GM19395 (cell line): ENCODE results near the gene PROB1.
A peak's percentile ranks its signal among the peaks of the same experiment; 100 is the strongest.
"Not testable (repeated sequence)": the region's sequence is repeated elsewhere in the genome, so short reads cannot be mapped to it uniquely, and the experiment has no call there.

Experiments used
- ATAC-seq: cut with Tn5 transposase; IDR thresholded peaks from one replicate; pipeline ENCODE4 v1.9.1; 2021; ENCODE audit warnings: mild to moderate bottlenecking, moderate library complexity; ENCODE audit not compliant: unreplicated experiment

Gene PROB1

DNA sequence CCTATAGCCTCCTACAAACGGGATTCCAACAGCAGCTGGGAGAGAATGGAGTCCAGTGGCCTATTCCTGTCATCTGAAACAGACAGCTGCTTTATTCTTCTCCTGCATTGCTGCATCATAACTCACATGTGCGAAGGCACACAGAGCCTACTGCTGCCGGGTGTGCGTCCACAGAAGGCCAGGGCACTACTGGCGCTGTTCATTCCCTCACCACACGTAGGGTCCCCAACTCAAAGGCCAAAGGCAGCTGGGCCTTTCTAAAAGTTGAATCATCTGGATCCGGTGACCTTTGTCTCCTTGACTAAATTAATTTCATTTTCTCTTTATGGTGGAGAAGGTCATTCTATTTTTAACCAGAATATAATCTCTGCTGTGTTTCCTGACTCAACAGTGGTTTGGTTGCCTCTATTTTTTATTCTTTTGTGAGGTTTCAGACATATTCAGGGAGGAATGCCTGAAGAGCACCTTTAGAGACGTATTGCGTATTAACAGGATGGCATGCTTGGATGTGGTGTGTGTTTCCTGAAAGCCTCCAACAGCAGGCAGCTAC is 19.8 kb upstream of the PROB1 start:
- ATAC-seq: no peak

DNA sequence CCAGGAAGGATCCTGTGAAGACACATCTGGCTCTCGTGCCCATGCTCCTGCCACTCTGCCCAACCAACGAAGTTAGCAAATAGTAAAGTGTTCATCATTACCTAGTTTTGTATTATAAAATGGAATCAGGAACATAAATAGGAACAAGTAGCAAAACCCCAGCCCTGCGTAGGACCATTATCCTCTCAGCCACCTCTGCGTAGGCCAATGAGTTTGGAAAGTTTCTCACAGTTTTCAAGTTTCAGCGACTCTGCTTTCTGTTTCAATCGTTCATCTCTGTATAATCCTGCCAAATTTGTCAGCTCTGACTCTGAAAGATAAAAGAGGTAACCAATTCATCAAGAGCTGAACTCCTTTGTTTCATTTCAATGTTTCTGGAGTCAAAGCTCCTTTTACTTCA is 19.1 kb upstream of the PROB1 start:
- ATAC-seq: no peak

DNA sequence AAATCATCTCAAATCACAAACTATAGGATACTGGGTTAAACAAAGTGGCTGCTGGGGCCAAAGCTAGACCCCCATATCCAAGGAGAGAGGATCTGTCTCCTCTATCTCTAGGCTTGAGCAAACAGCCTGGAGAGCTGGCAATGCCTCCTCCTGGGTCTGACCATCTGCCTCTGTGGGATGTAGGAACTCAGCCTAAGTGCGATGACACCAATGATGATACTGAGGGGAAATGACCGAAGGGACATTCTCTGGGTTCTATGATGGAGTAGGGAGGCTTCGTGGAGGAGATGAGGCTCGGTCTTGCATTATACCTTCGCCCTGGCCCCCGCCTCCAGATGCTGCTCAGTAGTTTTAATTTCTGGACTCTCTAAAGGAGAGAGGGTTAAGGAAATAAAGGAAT is 18.2 kb upstream of the PROB1 start:
- ATAC-seq: no peak

DNA sequence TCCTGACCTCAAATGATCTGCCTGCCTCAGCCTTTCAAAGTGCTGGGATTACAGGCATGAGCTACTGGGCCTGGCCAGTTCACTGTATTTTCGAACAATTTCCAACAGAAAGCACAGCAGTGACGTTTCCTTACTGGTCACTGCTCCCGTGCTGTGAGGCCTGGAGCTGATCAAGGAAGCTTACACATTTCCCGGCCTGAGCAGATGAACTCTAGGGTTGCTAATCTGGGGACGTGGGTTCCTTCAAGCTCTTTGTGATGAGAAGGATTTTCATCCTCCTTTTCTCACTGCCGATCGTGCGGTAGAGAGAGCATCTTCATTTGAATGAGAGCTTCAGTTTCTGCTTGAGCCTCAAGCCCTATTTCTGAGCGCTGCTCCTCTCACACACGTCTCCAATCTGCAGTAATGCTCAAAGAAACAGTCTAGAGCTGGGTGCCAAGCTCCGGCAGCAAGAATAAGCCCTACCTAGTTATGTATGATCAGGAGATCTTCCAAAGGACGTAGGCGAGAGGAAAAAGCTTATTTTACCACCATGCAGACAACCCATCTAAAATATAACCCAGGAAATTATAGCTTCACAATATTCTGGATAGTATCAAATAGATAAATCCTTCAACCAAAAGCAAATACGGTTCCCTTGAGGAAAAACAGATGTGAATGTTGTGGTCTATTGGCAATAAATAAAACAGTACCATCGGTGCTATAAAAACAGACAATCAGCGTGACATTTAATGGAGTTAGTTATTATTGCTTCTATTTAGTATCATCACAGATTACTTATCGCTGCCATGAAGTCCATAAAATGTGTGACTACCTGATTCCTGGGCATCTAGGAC is 16.3 kb upstream of the PROB1 start:
- no peak for ATAC-seq

DNA sequence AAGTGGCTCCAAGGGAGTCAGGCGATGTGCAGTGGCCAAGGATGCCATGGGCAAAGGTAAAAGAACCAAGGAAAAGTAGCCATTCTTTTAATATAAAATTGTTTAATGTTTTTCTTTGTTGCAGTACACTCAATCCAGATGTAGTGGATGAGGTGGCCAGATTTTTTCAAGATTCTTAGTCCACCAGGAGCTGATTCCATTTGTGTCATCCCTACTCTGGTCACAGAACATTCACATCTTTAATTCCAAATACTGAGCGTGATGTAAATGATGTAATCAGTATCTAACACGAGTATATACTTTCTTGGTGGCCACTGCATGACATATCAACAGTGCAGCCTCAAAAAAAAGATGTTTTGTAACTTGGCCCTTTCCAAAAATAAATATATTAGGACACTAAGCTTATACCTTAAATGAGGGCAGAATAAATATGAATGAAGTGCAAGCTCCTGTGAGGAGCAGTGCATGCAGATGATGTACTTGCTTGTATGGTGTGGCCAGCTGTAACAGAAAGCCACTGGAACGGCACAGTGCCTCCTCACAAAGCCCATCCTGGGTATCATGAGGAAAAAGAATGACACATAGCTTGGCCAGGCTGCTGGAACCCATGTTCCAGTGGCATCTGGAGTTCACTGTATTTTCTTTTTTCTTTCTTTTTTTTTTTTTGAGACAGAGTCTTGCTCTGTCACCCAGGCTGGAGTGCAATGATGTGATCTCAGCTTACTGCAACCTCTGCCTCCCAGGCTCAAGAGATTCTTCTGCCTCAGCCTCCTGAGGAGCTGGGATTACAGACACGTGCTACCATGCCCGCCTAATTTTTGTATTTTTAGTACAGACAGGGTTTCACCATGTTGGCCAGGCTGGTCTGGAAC is 15.5 kb upstream of the PROB1 start:
- no peak for ATAC-seq

DNA sequence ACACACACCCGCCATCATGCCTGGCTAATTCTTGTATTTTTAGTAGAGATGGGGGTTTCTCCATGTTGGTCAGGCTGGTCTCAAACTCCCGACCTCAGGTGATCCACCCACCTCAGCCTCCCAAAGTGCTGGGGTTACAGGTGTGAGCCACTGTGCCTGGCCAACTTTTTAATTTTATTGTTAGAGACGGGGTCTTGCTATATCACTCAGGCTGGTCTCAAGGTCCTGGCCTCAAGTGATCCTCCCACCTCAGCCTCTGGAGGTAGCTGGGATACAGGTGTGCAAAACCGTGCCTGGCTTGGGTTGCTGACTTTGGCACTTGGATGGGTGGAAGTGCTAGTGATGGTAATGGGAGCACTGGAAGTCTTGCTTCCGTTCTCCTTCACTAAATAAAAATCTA is 14.2 kb upstream of the PROB1 start:
- ATAC-seq: not testable (repeated sequence)

DNA sequence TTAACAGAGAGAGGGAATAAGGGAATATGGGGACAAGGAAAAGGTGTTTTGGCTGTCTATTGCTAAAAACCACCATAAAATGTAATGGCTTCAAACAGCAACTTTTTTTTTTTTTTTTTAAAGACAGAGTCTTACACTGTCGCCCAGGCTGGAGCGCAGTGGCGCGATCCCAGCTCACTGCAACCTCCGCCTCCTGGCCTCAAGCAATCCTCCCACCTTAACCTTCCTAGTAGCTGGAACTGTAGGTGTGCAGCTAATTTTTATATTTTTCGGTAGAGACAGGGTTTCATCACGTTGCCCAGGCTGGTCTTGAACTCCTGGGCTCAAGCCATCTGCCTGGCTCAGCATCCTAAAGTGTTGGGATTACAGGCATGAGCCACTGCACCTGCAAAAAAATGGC is 13.3 kb upstream of the PROB1 start:
- ATAC-seq: no peak

DNA sequence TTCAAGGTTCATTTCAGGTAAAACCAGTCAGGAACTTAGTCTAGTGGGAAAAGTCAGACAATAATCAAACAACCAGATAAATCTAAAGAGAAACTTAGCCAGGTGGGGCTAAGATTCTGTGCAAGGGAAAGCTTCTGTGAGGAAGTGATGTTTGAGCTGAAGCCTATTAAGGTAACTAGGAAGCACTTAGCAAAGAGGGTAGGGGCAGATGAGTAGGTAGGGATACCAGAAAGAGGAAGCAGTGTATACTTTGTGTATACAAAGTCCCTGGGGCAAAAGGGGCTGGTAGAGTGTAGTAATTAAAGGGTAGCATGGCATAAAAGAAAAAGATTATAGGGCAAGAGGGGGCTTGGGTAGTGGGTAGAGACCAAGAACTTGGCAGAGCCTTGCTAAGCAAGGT is 12.6 kb upstream of the PROB1 start:
- no peak for ATAC-seq

DNA sequence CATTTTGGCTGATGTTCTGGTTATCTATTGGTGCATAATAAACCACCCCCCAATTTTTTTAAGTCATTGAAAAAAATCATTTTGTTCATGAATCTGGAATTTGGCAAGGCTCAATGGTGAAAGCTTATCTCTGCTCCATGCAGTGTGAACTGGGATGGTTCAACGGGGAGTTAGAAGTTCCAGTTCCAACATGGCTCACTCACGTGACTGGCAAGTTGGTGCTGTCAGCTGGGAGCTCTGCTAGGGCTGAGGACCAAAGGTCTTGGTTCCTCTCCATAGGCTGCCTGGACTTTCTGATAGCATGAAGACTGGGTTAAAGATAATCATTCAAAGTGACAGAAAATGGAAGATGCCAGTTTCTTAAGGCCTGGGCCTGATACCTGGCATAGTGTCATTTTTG is 12.1 kb upstream of the PROB1 start:
- no peak for ATAC-seq

DNA sequence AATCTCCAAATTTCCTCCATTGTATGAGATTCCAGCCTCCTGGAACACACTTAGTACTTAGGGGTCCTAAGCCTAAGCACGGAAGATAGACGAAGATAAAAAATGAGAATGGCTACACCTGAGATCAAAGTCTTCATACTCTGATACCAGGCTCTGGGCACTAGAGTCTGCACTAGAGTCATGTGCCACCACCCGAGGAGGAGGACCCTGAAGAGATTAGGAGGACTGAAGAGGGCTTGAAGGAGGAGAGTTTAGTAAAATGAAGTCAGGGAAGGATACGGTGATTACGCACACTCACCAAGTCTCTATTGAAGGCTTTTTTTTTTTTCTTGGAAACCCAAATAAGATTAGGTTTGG is 9.6 kb upstream of the PROB1 start:
- no peak for ATAC-seq

DNA sequence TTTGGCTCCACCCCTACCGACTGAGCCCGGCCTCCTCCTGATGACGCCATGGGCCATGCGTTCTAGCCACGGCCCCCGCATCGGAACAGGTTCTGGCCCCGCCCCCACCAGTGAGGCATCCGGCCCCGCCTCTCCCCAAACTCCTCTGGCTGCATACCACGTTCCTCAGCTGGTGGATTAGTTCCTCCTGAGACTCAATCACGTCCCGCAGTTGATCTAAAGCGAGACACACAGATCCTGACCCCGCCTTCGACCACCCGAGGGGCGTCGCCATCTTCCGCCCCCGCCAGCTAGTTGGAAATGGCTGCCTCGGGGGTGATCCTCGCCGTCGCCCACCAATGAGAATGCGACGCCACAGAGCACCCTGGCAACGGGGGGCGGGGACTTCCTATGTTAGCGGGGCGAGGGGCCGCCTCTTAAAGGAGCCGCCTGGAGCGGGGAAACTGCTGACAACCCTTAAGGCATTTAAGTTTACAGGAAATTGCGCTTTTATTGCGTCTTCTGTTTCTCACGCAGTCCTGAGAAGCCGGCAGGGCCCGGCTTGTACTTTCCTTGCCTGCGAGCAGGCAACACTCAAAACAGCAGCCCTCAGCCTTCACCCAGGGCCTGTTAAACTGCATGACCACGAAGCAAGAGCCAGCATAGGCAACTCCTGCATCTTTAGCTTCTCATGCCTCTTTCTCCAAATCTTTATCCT is 9.0 kb upstream of the PROB1 start, which contains the start of gene SPATA24:
Gene SPATA24 (minus strand): TSS at position 303 of the 697 bp plus-strand sequence. CDS start 29 bp downstream, at position 274.
- peak; percentile 82 for ATAC-seq

DNA sequence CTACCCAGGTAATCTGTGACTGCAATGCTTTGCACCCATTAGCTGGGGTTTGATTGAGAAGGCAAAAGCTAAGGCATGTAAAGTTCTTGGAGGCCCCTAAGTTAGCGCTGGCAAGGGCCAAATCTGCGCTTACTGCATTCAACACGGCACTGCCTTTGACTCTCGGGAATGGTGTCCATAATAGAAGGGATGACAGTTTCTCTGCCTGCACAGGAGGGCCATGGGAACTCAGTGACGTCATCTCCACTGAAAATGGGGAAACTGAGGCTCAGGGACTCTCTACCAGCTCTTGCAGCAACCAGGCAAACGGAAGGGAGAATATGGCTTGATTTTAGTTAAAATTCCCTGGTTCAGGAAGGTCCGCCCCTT is 8.5 kb upstream of the PROB1 start:
- no peak for ATAC-seq

DNA sequence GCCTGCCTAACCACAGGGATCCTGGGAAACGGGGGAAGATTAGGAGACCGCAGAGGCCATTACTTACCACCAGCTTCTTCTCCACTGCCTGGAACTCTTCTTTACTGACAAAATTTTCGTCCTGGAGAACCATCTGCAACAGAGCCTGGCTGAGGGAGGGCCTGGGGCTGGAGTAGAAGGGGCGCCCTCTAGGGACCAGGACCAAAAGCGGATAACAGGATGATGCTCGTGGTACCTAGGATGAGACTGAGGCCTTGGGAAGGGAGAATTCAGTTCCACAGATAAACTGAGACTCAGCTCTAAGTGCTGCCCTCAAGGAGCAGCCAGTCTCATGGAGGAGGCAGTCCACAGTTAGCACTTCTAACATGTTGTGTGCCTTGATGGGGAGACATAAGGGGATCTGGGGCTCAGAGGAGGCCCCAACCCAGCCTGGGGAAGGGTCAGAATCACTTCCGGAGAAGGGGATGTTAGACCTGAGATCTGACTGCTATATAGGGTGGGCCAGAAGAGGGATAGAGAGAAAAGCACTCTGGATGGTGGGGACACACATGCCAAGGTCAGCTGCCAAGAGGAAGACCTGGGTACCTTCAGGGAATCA is 7.8 kb upstream of the PROB1 start:
- ATAC-seq: no peak

DNA sequence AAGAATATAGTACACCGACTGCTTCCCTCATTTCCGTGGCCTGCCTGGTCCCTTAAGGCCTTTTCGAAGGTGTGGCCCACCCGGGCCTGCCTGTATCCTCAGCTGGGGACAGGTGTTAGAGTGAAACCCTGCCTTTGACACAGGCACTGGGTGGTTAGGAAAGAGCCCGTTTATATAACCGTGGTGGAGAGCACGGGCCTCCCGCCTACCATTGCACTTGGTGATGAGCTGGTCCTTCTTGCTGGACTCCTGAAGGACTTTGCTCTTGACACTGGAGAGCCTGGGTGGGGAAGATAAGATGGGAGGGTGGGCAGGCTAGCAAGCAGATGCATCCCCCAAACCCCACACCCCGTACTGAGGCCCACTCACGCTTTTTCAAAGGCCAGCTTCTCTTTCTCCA is 6.6 kb upstream of the PROB1 start:
- no peak for ATAC-seq

DNA sequence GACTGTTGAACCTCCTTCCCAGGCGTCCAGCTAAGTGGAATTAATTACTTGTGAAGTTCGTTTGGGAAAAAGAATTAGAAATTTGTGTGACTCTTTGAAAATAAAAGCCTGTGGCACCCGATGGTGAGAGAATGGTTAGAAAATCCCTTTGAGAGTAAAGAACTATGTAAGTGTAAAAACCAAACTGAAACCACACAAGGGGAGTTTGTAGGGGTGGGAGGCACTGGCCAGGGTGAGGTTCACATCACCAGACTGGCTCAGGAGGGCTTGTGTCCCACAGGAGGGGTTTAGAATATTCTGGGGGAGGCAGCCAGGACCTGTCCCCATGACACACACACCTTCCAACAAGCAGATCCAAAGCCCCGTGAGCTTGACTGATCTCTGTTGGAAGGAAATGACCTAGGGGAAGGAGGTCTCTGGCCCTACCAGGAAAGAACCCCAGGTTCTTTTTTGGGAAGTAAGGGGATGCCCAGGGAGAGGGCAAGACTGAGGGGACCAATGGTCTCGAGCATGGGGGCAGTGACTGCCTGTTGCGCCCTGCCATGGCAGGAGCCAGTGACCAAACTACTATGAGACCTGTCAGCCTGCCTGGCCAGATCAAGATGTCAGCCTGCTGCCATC is 4.7 kb upstream of the PROB1 start:
- ATAC-seq: no peak

DNA sequence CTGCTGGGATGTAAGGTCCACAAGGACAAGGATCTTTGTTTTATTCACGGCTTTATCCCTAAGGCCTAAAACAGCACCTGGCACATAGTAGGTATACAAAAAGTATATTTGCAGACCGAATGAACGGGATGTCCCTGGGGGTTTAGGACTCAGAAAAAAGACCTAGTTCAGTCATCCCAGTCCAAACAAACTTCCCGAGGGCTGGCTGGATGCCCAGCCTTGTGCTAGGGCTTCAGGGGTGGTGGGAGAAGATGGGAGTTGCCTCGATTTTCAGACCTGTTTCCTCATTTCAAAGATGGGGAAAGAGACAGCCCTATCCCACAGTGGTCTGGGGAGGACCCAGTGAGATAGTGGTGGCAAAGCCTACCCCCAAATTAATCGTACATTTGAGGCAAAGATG is 3.0 kb upstream of the PROB1 start:
- no peak for ATAC-seq

DNA sequence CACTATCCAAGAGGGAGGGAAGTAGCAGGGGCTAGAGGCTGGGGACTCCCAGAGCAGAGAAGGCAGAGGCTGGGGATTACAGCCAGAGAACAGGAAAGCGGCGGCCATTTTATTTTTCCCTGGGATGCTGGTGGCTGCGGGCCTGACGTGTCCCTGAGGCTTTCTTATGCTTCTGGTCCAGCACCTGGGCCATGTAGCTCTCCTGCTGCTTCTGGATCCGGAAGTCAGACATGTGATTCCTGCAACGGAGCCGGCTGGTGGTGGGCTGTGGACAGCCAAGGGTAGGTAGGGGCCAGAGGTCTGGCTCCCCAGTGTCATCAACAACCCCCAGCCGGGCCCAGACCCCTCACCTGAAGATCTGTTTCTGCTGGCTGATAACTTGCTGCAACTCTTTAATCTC is 1.8 kb upstream of the PROB1 start:
- ATAC-seq: no peak

DNA sequence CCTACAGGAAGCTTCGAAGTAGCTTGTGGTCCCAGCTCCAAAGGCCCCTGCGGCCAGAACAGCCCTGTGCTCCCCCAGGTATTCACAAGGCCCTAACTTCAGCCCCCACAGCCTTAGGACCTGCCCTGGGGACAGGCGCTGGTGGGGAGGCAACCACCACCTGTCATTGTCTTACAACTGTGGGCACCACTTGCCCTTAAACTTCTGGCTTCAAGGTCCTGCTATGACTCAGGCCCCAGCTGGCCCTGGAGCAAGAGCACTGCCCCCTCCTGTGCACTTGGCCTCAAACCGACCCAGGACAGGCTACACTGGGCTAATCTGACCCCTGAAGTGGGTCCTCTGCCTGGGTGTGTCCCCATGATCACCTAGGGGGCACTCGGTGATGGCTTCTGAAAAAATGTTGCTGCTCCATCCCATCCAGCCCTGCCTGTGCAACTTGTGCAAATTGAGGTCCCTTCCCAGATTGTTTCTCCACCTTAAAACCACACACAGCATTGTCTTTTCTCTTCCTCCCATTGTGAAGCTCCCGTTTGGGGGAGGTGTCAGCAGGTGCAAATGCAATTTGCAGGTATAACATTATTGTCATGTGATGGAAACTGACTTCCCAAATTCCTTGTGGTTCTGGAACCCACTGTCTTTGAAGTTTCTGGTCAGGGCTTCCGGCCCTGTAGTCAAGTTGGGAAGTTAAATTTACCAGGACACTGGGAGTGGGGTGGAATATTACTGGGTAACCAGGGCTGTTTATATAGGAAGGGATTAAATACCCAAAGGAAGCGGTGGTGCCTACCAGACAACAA is 1.1 kb upstream of the PROB1 start:
- ATAC-seq: no peak

DNA sequence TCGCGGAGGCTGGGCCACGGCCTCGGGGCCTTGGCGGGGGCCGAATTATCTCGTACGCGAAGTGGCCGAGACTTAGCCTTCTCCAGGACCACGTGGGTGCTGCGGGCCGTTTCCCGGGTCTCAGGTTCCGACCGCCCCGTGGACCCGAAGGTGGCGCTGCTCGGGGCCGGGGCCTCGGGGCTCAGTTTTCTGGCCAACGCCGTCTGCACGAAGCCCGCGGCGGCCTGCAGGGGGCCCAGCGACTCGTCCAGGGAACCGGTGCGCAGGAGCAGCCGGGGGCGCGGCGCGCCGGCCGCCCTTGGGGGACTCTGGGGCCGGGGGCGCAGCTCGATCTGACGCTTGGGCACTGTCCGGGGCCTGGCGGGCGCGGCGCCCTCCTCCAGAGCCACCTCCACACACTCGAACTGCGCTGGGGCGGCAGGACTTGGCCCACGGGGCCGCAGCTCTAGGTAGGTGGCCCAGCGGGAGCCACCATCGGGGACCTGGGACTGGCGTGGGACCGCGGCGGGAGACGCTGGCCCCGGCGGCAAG is 716 bp downstream of the PROB1 start:
- ATAC-seq: no peak
